ENCODE measurements around the gene PPM1A. TPM values are rescaled to one million over a fixed set of nuclear protein-coding genes. Genes with fewer than 3 reads are reported as not detected.

Gene PPM1A
- 39.9 TPM for total RNA-seq

DNA sequence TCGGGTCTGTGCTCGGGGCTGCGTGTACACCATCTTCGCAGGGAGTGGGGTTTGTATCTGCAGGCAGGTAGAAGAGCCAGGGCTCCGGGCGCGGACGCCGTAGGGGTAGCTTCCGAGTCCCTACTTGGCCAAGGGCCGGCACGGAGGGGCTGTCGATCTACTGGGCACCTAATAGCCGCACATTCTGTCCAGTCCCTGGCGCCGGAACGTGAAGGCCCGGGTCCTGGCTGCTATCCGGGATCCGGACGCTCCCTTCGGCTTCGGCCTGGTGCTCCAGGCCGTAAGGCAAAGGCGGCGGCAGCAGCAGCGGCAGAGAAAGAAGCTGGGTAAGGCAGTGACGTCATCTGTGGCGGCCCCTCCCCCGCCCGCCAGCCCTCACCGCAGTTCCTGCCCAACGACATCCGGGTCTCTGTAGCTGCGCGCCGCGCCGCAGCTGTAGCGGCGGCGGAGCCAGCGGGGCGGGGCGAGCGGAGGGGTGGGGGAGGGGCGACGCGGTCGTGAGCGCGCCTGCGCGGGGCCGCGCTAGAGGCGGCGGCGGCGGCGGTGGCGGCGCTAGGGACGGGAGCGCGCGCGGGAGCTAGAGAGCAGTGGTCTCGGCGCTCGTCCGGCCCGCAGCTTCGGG is at the start of gene PPM1A:
TSS of gene PPM1A (plus strand) at position 525 of the 622 bp plus-strand sequence. CDS start 33,483 bp downstream, outside the sequence.
- DNase-seq = peak; percentile 94

DNA sequence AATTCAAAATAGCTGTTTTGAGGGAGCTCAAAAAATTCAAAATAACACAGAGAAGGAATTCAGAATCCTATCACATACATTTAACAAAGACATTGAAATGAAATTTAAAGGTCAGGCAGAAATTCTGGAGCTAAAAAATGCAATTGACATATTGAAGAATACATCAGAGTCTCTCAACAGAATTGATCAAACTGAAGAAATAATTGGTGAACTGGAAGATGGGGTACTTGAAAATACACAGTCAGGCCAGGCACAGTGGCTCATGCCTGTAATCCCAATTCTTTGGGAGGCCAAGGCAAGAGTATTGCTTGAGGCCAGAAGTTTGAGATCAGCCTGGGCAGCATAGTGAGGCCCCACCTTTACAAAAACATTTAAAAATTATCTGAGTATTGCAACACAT is 49.7 kb upstream of the PPM1A start:
- DNase-seq = no peak

DNA sequence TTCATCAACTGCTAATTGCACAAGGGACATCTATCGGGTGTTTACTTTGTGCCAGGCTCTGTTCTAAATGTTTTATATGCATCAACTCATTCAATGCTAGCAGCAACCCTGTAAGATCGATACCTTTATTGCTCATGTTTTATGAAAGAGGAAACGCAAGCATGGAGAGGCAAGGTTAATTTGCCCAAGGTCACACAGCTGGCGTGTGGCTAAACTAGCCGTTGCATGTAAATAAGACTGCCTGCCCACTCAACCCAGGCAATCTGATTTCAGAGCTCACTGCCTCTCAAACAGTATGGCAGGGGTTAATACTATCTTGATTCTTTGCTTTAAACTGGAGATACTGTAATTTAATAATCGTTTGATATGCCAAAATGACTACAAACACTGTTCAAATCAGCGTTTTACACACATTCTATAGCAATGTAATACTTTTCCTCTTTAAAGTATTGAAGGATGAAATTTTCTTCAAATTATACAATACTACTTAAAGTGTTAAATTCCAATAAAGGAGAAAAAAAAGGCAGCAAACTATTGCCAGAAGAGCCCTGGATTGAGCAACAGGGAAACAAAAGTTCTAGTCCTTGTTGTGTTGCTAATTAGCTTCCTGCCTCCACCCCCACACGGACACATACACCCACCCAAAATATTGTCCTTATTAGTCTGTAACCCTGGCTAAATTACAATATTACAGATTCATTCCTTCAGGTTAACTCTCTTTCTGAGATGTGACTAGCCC is 44.7 kb upstream of the PPM1A start:
- DNase-seq = no peak

DNA sequence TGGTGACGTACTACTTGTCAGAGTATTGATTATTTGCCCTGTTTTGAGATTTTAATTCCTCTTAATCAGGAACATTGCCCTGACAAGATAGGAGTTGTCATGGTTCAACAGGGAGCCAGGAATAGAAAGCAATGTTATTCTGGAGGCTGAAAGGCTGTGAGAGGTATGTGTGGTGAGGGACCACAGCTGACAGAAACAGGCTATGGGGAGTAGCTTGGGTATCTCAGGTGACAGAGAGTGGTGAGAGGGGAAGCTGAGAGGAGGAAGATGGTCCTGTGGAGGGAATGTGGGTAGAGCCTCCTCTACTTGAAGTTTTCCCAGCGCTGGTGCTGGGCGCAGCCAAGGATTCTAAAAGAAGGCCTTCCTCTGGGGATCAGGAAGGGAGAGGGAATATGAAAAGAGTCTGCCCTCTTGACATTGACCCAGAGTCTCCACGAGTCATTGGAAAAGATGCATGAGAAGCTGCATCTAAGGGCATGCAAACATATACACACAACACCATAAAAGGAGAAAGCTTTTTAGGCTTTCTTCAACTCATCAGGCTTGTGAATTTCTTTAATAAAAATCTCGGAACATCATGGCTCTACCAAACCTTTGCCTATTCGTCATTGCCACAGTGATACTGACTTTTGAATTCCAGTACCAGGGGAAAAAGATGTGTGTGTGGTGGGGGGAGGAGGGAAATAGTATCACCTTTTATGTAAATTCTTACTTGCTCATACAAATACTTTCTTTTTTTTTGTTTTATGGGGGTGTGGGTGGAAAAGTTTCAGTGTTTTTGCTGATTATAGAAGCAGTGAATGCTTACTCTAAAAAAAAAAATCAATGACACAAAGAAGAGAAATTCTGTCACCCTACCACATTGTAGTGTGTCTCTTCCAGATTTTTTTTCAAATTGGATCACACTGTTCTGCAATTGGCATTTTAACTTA is 43.9 kb upstream of the PPM1A start:
- no peak for DNase-seq

DNA sequence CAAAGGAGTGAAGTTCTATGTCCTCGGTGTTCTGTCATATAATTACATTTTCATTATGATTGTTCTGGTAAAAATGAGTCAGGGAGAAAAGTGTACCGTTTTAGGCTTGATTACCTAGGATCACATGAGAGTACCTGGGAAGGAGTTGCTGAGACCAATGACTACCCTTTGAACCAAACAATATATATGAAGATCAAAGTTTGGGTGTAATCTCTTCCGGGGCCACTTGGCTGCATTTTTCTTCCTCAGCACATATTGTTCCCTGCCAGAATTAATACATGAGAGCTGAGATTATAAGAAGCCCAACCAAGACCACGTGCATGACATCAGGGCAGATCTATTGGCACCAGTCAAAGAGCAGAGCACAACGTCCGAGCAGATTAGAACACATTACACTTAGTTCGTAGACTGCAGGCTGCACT is 42.8 kb upstream of the PPM1A start:
- DNase-seq = no peak

DNA sequence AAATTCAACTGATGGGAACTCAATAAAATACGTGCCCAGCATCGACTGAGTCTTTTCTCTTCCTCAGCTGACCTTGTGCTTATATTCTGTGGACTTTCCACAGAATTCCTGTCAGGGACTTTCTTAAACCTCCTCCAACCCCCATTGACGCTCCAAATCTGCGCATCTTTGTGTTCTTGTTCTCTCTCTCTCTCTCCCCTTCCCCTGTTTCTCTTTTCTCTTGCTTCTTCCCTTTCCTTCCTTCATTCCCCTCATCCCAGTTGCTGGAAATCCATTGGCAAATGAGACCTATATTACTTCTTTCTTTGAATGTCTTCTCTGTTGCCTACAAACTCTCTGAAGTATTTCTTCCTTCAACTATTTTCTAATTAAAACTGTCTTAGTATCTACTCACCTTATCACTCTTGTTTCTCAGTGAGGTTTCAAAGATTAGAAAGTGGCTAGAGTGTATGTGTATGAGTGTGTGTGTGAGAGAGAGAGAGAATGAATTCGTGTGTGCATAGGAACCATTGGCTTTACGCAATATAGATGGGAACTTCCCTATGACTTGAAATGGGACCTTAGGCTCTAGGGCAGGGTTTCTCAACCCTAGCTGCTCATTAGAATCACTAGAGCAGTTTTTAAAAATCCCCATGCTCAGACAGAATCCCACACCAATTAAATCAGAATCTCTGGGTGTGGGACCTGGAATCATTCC is 42.0 kb upstream of the PPM1A start:
- DNase-seq = no peak

DNA sequence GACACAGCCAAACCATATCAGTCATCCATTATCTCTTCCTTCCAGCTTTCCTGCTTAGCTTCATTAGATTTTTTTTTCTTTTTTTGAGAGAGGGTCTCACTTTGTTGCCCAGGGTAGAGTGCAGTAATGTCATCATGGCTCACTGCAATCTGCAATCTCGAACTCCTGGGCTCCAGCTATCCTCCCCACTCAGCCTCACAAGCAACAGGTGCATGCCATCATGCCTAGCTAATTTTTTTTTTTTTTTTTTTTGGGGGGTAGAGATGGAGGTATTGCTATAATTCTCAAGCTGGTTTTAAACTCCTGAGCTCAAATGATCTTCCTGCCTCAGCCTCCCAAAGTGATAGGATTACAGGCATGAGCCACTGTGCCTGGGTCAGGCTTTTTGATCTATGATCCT is 38.3 kb upstream of the PPM1A start:
- DNase-seq = no peak

DNA sequence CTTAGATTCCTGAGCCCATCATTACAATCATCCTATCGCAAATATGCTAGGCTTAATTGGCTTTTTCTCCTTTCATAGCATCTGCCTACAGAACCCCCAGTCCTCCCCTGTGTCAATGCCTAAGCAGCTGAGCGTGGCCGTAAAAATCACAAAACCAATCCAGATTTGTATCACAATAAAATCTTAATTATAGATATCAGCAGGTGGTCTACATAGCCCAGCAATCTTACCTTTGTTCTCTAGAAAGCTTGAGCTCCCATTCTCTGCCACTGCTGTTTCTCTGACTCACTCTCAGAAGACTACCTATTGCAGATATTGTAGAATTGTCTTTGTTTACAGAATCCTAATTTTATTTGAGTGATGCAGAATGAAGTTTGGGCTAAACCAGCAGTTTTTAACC is 37.9 kb upstream of the PPM1A start:
- no peak for DNase-seq

DNA sequence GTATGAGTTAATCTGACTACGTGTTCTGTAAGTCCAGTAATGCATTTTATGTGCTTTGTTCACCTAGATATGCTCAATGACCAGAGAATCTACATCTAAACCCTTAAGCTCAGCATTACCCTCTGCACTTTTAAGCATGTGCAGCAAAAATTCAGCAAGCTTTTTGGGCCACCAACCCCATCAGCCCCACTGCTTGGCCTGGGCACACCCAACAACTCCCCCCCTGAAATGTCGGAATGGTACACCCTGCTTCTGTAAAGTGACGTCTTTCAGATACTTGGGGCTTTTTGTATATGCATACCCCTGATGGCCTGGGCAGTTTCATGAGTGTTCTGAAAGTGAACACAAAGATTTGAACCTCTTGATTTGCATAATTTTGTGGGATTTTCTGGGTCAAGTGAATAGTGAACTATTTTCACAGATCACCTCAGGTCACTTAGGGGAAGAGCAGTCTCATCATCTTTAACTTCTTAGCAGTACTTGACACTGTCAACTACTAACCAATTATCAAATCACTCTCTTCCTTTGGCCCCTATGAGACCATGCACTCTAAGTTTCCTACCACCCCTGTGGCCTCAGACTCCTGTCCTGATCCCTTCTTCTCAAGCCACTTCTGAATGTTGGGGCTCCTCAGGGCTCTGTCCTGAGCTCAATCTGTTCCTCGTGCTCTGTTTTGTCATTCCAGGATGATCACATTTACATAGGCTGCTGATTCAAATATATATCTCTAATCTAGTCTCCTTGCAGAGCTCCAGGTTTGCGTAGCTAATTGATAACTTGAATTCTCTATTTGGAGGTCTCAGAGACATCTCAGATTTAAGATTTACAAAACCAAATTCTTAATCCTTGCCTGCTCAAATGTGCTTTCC is 36.3 kb upstream of the PPM1A start:
- DNase-seq = no peak

DNA sequence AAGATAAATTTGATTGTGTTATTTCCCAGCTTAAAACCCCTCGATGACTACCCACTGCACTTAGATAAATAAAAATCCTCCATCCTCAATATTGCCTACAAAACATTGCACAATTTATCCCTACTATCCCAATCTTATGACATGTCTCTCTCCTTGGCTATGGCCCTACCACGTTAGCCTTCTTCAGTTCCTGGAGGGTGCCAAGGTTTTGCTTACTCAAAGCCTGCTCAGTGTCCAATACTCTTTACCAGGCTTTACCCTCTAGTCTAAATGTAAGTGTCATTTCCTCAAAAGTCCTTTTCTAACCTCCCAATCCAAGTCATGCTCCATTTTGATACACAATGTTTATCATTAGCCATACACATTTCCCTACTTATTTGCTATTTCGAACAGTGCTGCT is 35.0 kb upstream of the PPM1A start:
- DNase-seq = no peak

DNA sequence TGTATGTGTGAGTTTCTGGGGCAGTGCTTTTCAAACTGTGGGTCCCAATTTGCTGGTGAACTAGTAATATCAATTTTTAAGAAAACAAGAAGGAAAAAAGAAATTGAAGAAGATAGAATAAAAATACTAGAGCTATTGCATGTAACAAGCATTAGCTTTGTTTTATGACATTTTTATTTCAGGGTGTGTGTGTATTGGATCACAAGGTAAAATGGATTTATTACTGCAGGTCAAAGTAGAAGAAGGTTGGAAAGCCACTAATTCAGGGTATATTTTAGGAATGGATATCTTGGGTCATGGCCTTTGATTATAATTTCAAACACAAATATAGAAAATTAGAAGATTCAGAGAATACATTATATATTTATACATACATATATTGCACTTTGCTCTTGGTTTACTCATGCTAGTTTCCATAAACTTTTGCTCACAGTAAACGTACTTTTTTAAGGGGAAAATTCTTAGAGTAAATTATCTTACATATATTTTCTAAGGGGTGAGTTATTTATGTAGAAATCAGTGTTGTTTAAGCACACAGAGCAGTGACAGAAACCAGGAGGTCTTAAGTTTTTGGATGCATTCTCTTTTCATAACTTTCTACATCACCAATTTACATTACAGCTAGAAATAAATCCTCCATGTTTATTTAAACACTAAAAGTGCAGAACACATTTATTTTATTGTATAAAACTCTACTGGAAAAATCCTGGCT is 34.5 kb upstream of the PPM1A start:
- no peak for DNase-seq

DNA sequence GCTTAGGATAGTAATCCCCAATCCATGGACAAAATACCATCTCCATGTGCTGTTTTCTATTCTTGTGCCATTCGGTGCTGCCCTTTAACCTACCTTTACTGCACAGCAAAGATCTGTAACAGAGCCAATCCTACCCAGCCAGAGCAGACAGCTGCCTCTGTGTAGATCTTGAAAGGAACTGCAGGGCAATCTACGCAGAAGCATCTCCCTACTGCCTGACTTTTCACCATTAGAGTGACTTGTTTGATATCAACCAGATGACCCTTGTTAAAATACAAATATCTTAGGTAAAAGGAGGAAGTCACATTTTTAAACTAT is 33.9 kb upstream of the PPM1A start:
- DNase-seq = no peak

DNA sequence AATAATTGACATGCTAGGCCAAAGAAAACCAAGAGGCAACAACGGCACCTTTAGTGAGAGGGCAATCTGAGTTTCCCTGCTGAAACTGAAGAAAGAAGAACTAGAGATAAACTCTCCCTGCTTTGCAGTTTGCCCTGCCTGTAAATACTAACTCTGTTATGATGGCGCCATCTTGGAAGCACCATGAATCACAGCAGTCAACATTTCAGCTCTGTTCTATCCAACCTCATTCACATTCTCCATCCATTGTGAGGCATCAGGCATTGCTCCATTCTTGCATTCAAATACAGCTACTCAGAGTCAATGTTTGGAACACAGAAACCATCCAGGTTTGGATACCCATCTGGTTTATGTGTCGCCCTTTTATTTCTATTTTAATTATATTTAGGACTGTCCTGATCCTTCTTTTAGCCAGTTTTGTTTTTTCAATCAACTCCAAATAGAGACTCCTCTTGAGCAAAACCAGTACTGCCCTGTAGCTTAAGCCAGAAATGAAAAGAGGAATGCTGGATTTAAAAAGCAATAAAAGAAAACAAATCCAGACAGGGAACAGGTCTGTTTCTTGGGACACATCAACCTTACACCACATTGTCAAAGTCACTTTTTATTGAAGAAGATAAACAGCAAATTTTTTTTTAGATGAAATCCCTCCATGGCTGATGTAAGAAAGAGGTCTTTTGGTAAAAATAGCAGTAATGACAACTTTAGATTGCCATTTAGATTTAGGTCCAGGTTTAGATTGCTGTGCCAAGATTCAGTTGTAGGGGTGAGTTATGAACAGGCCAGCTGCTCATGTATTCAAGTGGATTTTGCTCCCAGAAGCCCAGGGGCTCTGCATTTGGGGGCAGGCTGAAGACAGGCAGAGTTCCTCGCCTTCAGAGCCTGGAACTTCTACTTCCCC is 33.3 kb upstream of the PPM1A start:
- no peak for DNase-seq

DNA sequence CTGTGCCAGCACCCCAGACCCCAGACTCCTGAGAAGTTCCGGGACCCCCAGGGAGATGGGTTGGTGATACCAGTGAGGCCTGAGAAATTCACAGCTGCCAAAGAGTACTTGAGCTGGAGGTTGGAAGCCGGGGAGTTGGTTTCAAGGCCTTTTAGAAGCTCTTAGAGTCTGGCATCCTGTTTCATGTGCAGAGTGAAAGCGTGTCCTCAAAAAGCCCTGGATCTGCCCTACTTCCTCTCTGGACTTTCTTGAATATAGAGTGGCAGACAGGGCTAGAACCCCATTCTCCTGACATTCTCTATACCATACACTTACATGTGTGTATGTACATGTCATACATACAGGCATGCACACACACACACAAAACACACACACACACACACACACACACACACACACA is 31.3 kb upstream of the PPM1A start:
- no peak for DNase-seq

DNA sequence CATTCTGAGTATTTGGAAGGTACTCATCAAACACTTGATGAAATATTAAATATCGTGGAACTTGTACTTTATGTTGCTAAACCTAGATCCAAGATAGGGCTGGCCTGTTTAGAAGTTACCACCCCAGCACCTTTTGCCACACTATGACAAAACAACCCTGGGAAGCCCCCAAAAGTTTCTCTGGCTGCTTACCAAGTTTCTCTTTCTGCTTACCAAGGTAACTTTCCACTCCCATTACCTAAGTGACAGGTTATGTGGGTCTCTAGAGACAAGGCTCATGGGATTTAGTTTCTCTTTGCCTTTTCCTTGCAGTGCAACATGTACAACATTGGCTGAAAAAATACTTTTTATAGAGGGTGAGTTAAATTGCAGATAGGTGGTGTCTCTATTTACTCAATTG is 28.9 kb upstream of the PPM1A start:
- DNase-seq = no peak

DNA sequence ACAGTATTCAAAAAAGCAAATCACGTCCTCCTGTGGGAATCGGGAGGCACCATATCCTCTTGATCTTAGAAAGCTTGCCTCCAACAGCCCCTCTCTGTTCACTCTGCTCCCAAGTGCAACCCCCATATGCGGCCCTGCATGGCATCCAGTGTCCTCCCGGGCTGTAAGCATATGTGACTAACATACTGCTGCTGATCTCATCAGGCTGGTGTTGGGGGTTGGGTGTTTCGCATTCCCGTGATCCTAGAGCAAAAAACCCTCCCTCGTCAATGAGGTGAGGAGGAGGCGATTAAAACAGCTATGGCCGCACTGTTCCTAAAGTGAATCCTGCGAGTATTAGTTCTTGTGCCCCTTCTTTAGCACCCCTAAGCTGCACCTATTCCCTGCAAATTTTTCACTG is 28.1 kb upstream of the PPM1A start:
- DNase-seq = no peak

DNA sequence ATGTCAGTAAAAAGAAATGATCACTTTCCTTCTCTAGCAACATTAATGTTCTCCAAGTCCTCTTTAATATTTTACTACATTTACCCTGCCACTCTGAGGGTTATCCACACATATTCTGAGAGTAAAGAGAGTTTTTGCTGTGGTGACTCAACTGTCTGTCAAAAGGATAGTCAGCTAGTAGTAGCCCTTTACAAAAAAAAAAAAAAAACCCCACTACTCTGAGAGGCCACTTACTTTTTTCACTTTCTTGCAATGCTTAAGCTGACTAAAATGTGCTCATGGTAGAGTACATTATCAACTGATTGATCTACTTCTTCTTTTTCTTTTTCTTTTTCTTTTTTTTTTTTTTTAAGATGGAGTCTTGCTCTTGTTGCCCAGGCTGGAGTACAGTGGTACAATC is 27.6 kb upstream of the PPM1A start:
- DNase-seq = no peak

DNA sequence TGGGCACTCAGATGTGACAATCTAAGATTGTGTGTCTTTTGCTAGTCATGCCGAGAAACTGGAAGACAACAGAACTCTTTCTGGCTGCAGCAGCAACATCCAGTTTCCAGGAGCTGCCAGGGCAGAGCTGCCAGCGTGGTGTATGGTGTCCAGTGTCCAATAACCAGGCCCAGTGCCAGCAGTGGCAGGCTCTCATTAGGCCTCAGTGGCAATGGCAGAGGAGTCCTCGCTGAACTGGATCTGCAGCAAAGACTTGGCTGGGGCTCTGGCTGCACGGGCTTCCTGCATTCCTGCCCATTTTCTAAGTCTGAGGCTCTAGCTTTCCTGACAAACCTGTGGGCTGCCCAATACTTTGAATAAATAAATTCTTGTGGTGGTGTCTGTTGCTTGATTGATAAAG is 26.2 kb upstream of the PPM1A start:
- DNase-seq = no peak

DNA sequence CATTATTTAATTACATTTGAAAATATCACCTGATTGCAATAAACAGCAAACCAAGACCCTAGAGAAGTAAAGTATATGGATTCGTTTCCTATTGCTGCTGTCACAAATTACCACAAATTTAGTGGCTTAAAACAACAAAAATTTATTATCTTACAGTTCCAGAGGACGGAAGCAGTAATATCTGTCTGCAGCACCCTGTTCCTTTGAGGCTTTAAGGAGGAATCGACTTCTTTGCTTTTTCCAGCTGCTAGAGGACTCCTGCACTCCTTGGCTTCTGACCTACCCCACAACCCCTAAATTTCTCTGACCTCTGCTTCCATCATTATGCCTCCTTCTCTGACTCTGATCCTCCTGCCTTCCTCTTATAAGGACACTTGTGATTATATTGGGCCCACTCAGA is 23.8 kb upstream of the PPM1A start:
- DNase-seq = no peak

DNA sequence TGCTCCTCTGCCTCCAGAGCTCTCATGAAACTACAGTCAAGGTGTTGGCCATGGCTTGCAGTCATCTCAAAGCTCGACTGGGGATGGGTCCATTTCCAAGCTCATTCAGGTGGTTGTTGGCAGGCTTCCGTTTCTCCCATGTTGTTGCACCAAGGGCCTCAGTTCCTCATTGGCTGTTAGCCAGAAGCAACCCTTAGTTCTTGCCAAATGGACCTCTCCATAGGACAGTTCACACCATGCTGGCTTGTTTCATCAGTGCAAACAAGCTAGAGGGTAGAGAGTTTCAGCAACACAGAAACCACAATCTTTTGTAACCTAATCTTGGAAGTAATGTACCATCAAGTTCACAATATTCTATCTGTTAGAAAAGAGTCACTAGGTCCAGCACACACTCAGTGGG is 22.7 kb upstream of the PPM1A start:
- DNase-seq = no peak
